Panc1 (cell line): ENCODE data around the gene DCHS2.

Experiments used
- CTCF ChIP-seq: fragments of 450-650 bp; IDR thresholded peaks from 2 replicates; pipeline ENCODE4 v1.5.1; 2017; ENCODE audit warnings: mild to moderate bottlenecking
- REST ChIP-seq, 2 experiments: IDR thresholded peaks; 2 replicates each; pipeline ENCODE4 v1.6.1; 2011 to 2012; ENCODE audit warnings: low read depth in 2 of 2, control low read depth in 1 of 2, low read length in 1 of 2, mild to moderate bottlenecking in 1 of 2, moderate library complexity in 1 of 2; ENCODE audit not compliant: insufficient read depth in 1 of 2
- SIN3A ChIP-seq: IDR thresholded peaks from 2 replicates; pipeline ENCODE4 v1.6.1; 2012; ENCODE audit warnings: low read depth, mild to moderate bottlenecking, low read length, moderate library complexity, borderline replicate concordance; ENCODE audit not compliant: insufficient read depth

GRCh38 chr4:154317201-154317999, 174.2 kb downstream of the DCHS2 start:
- no peak for TF ChIP-seq CTCF
- no peak for TF ChIP-seq SIN3A
- no peak for TF ChIP-seq REST (IDR thresholded peaks at IDR 0.05; ENCODE audit: insufficient read depth in 1 of 2, low read depth in 2 of 2, low read length in 1 of 2)
